Lung (tissue), 12 donors: ENCODE measurements around the gene HABP2. TPM values are rescaled to one million over a fixed set of nuclear protein-coding genes. Genes with fewer than 3 reads are reported as not detected.

Source experiments
- ATAC-seq: fragments of 200-7000 bp; cut with Tn5 transposase; one replicate; pipeline ENCODE4 v1.9.1; 2020; ENCODE audit warnings: moderate number of reproducible peaks; ENCODE audit not compliant: insufficient read depth, low FRiP score
- DNase-seq, 3 donors: peaks; one replicate each; pipeline ENCODE4 v3.0.0-alpha.2; 2013 to 2017
- H3K27ac ChIP-seq, 2 donors: one replicate each; pipeline ENCODE4 v1.5.1; 2013; ENCODE audit warnings: mild to moderate bottlenecking in 2 of 2, moderate library complexity in 2 of 2, control low read depth in 1 of 2, inconsistent platforms in 1 of 2, low read depth in 1 of 2, low read length in 1 of 2
- H3K27me3 ChIP-seq, 3 donors: one replicate each; pipeline ENCODE4 v1.5.1; 2013; ENCODE audit warnings: low read length in 2 of 3; ENCODE audit not compliant: control insufficient read depth in 3 of 3, insufficient read depth in 3 of 3
- H3K36me3 ChIP-seq, 4 donors: one replicate each; pipeline ENCODE4 v1.5.1; 2013; ENCODE audit warnings: low read length in 4 of 4, mild to moderate bottlenecking in 1 of 4, moderate library complexity in 1 of 4; ENCODE audit not compliant: control insufficient read depth in 4 of 4, insufficient read depth in 4 of 4
- H3K4me1 ChIP-seq, 5 donors: one replicate each; pipeline ENCODE4 v1.5.1; 2013; ENCODE audit warnings: low read length in 5 of 5, mild to moderate bottlenecking in 2 of 5, moderate library complexity in 1 of 5; ENCODE audit not compliant: control insufficient read depth in 5 of 5, insufficient read depth in 5 of 5
- H3K4me3 ChIP-seq: one replicate; pipeline ENCODE4 v1.5.1; 2013; ENCODE audit warnings: mild to moderate bottlenecking, control low read depth, moderate library complexity
- H3K9ac ChIP-seq, 2 donors: one replicate each; pipeline ENCODE4 v1.5.1; 2013; ENCODE audit warnings: low read length in 2 of 2, control low read depth in 1 of 2; ENCODE audit not compliant: insufficient read depth in 1 of 2
- H3K9me3 ChIP-seq, 4 donors: one replicate each; pipeline ENCODE4 v1.5.1; 2013; ENCODE audit warnings: low read length in 3 of 4, mild to moderate bottlenecking in 1 of 4, moderate library complexity in 1 of 4; ENCODE audit not compliant: control insufficient read depth in 4 of 4, insufficient read depth in 3 of 4
- WGBS, 2 donors: extraction: QIAGEN DNeasy Blood & Tissue Kit; methylation state at CpG; one replicate each; pipeline ENCODE4 v1.1.7; 2013; 5-methylcytosine and 5-hydroxymethylcytosine counted together
- polyA plus RNA-seq, 2 donors: library from polyadenylated mRNA; stranded (reverse); fragments of 200-250 nt; gene quantifications; one replicate each; pipeline ENCODE4 v1.2.1, GENCODE V29; 2013
- total RNA-seq, 2 donors: library from RNA; depleted of rRNA in 1 of 2; stranded (reverse); fragments of >200 nt in 1 of 2; gene quantifications; one replicate each; pipeline ENCODE4 v1.2.1, GENCODE V29; 2014 to 2021
- TF ChIP-seq, protein P1 (sequence below): IDR thresholded peaks from 2 replicates; pipeline ENCODE4 v1.5.1; 2012; ENCODE audit warnings: mild to moderate bottlenecking; ENCODE audit errors: control extremely low read depth, extremely low read depth
- donor health status: control.
- donor health status: control.
- donor health status: Bipolar disorder and iron deficiency.
- donor health status: healthy.
- donor health status: DM: yes; HTN: yes; CAD: no.

HABP2 gene
- total and polyA plus RNA-seq, 4 donors: 0.10 to 1.3 (median 0.65) TPM

DNA sequence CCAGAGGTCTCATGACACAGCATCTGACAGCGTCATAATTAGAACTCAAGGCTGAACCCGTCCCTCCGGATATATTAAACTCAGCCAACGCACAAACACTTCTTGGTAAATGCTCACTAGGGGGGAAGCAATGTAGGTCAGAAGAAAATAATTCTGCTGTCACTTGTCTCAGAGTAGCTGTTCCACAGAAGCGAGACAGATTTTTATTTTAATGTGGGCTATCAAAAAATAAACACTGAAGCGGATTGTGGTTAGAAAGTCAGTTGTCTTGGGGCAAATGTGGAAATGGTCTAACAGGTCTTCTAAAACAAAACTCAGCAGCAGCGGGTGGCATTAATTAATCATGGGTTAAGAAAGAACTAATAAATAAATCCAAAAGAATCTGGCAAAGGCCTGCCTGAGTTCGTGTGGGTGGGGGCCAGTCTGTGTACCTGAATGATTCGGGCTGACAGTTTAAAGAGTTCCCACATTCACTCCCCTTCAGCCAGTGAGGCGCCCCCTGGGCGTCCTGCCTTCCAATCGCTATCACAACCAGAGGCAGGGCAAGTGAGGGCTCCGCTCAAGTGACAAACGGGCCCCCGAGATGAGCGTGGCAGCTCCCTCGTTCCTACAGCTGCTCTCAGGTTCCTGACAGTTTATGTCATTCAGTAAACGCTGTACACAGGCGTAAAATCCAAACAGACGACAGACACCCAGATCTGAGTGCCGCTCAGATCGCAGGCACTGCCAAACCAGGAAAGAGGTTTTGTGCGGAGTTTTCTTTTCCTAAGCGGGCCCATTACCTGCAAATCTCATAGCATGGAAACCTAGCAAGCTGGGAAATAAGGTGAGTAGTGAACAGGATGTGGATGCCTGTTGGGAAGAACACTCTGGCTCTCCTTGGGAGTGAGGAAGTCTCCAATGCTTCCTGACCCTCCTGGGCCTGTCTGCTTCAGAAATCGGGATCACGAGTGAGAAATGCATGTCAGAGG lies 58.1 kb downstream of the HABP2 start:
- no peak overlapping the region for H3K9ac ChIP-seq
- H3K9me3 ChIP-seq: no peaks in the 10 kb centered on the region
- TF ChIP-seq, protein P1, sequence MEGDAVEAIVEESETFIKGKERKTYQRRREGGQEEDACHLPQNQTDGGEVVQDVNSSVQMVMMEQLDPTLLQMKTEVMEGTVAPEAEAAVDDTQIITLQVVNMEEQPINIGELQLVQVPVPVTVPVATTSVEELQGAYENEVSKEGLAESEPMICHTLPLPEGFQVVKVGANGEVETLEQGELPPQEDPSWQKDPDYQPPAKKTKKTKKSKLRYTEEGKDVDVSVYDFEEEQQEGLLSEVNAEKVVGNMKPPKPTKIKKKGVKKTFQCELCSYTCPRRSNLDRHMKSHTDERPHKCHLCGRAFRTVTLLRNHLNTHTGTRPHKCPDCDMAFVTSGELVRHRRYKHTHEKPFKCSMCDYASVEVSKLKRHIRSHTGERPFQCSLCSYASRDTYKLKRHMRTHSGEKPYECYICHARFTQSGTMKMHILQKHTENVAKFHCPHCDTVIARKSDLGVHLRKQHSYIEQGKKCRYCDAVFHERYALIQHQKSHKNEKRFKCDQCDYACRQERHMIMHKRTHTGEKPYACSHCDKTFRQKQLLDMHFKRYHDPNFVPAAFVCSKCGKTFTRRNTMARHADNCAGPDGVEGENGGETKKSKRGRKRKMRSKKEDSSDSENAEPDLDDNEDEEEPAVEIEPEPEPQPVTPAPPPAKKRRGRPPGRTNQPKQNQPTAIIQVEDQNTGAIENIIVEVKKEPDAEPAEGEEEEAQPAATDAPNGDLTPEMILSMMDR: no peak
- H3K4me3 ChIP-seq: no peak overlapping the region
- DNase-seq: peak in 2 of 3 donors; percentile 6 to 26
- H3K27ac ChIP-seq: no peak overlapping the region
- WGBS, 2 donors: 38 to 52% methylated on average over 26 of the region's 26 CpGs
- peaks cover 0 to 6% (median 0%) of the 10 kb centered on the region in 4 donors for H3K36me3 ChIP-seq
- no peak for ATAC-seq
- H3K4me1 ChIP-seq: peaks cover 0 to 8% (median 0%) of the 10 kb centered on the region in 5 donors
- H3K27me3 ChIP-seq: peaks cover 0 to 21% (median 12%) of the 10 kb centered on the region in 3 donors

DNA sequence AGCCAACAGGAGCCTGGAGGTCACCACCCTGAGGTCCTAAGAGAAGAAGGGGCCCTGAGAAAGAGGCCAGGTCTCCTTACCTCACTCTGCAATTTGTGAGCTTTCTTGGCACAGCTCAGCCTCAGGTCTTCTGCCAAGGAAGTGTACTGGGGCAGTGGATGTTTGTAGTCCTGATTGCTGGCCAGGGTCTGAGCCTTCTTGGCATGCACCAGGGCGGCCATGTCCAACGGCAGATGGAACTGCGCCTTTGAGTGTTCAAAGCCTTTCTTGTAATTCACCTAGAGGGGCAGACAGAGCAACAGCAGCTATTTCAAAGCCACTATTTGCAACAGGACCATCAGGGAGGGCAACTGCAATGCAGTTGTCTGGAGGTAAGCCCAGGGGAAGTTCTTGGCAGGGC lies 59.3 kb downstream of the HABP2 start:
- no peaks in the 10 kb centered on the region for H3K9me3 ChIP-seq
- H3K27ac ChIP-seq: no peak overlapping the region
- TF ChIP-seq, protein P1: no peak
- peaks cover 0 to 8% (median 0%) of the 10 kb centered on the region in 5 donors for H3K4me1 ChIP-seq
- 75 to 87% methylated on average over 3 of the region's 3 CpGs for WGBS, 2 donors
- ATAC-seq (no peak), DNase-seq (no peak)
- H3K27me3 ChIP-seq: peaks cover 0 to 21% (median 19%) of the 10 kb centered on the region in 3 donors
- H3K36me3 ChIP-seq: peaks cover 0 to 6% (median 0%) of the 10 kb centered on the region in 4 donors
- H3K9ac ChIP-seq: no peak overlapping the region
- no peak overlapping the region for H3K4me3 ChIP-seq

DNA sequence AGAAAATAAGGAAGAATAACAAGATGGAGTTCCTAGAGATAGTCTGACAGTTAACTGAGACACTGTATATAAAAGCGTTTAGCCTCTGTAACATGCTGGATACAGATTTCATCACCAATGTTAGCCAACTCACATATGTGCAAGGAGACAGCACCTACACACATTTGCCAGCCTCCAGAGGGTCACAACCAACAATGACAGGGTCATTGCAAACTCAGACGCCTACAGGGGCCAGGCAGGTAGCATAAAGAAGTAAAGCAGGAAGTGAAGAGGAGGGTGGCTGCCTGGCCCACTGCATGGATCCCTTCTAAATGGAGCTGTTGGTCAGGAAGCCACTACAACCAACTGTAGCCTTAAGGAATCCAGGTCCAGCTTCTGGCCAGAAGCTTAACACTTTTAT lies 60.6 kb downstream of the HABP2 start:
- H3K36me3 ChIP-seq: peaks cover 0 to 6% (median 0%) of the 10 kb centered on the region in 4 donors
- no peak for DNase-seq
- no peak overlapping the region for H3K9ac ChIP-seq
- TF ChIP-seq, protein P1: no peak
- peaks cover 0 to 8% (median 0%) of the 10 kb centered on the region in 5 donors for H3K4me1 ChIP-seq
- ATAC-seq: no peak
- H3K27ac ChIP-seq: no peak overlapping the region
- H3K4me3 ChIP-seq: no peak overlapping the region
- H3K9me3 ChIP-seq: no peaks in the 10 kb centered on the region
- H3K27me3 ChIP-seq: peaks cover 0 to 22% (median 13%) of the 10 kb centered on the region in 3 donors
- WGBS, 2 donors: 83 to 85% methylated on average over 2 of the region's 2 CpGs
